Testis (tissue), 3 donors: ENCODE data around the gene MORN2. TPM values are rescaled to one million over a fixed set of nuclear protein-coding genes. Genes with fewer than 3 reads are reported as not detected.
A peak's percentile ranks its signal among the peaks of the same experiment; 100 is the strongest.

Experiments used
- DNase-seq: peaks from one replicate; pipeline ENCODE4 v3.0.0-alpha.2; 2019
- H3K27ac ChIP-seq, 2 donors: fragments of 200-600 bp; sonication (generic); one replicate each; pipeline ENCODE4 v1.5.1; 2019
- H3K27me3 ChIP-seq: fragments of 200-600 bp; sonication (generic); one replicate; pipeline ENCODE4 v1.5.1; 2019
- H3K36me3 ChIP-seq: fragments of 200-600 bp; sonication (generic); one replicate; pipeline ENCODE4 v1.5.1; 2017; ENCODE audit warnings: low read depth; ENCODE audit errors: missing control alignments
- H3K4me1 ChIP-seq: fragments of 200-600 bp; sonication (generic); one replicate; pipeline ENCODE4 v1.5.1; 2019
- H3K4me3 ChIP-seq, 2 donors: fragments of 200-600 bp; sonication (generic); one replicate each; pipeline ENCODE4 v1.5.1; 2017 to 2019
- H3K9me3 ChIP-seq: fragments of 200-600 bp; sonication (generic); one replicate; pipeline ENCODE4 v1.5.1; 2017
- CTCF ChIP-seq, 3 experiments: fragments of 450-650 bp in 2 of 3; fragments of 200-600 bp in 1 of 3; sonication (generic) in 1 of 3; IDR thresholded peaks; one replicate each; pipeline ENCODE4 v1.5.1; 2016 to 2019; ENCODE audit warnings: antibody characterized with exemption in 3 of 3, mild to moderate bottlenecking in 2 of 3, moderate library complexity in 1 of 3
- POLR2A ChIP-seq: fragments of 450-650 bp; IDR thresholded peaks from one replicate; pipeline ENCODE4 v1.6.1; 2017; ENCODE audit warnings: antibody characterized with exemption, mild to moderate bottlenecking, moderate library complexity
- WGBS, 2 donors: methylation state at CpG; one replicate each; pipeline ENCODE4 v1.1.5; 2018; 5-methylcytosine and 5-hydroxymethylcytosine counted together
- intact Hi-C: fragments of 100-400 bp; cut with DNase I; formaldehyde crosslinking; loops from one replicate; pipeline ENCODE4 v1.15.1; 2023; ENCODE audit warnings: low total_unique reads
- polyA plus RNA-seq: library from polyadenylated mRNA; stranded (reverse); fragments of 350-450 nt; fragmentation: Illumina TruSeq; extraction: RNeasy Lipid Tissue Mini Kit (QIAGEN cat#74804); gene quantifications from one replicate; pipeline ENCODE4 v1.2.3, GENCODE V29; 2014; ENCODE audit warnings: low read depth, low replicate concordance; ENCODE audit not compliant: insufficient read depth
- total RNA-seq, 2 donors: library from RNA; depleted of rRNA; stranded (reverse); fragments of >200 nt; gene quantifications; one replicate each; pipeline ENCODE4 v1.2.3, GENCODE V29; 2016

Gene MORN2
- total and polyA plus RNA-seq, 3 donors from 2014 or later: 50.5 to 279 (median 123) TPM

GRCh38 chr2:38830526-38831159 lies 45.1 kb upstream of the MORN2 start:
- Histone ChIP-seq H3K27ac (no peak overlapping the region), H3K27me3 (no peaks in the 10 kb centered on the region), H3K4me1 (no peaks in the 10 kb centered on the region), H3K36me3 (no peaks in the 10 kb centered on the region), H3K4me3 (no peak overlapping the region), H3K9me3 (no peaks in the 10 kb centered on the region)
- TF ChIP-seq POLR2A (no peak), CTCF (IDR thresholded peaks at IDR 0.05) (no peak)
- intact Hi-C loops: no loop called here
- no peak for DNase-seq
- 88 to 94% methylated on average over 6 of the region's 6 CpGs for WGBS, 2 donors

- H3K36me3 ChIP-seq: no peaks in the 10 kb centered on the region
- DNase-seq: no peak
- no peaks in the 10 kb centered on the region for H3K4me1 ChIP-seq
- H3K27me3 ChIP-seq: no peaks in the 10 kb centered on the region
- intact Hi-C loops: no loop called here
- peak in 2 of 3 experiments; percentile 9 to 15 for TF ChIP-seq CTCF (IDR thresholded peaks at IDR 0.05)
- no peak for TF ChIP-seq POLR2A
- H3K9me3 ChIP-seq: no peaks in the 10 kb centered on the region
- 43 to 67% methylated on average over 1 of the region's 1 CpG for WGBS, 2 donors
- no peak overlapping the region for H3K4me3 ChIP-seq
- H3K27ac ChIP-seq: no peak overlapping the region
These were observed 40.7 kb upstream of the MORN2 start for GRCh38 chr2:38835015-38835601.

GRCh38 chr2:38835990-38836389 lies 39.8 kb upstream of the MORN2 start:
- 62 to 69% methylated on average over 3 of the region's 3 CpGs for WGBS, 2 donors
- no peaks in the 10 kb centered on the region for H3K9me3 ChIP-seq
- intact Hi-C loops: no loop called here
- H3K27me3 ChIP-seq: no peaks in the 10 kb centered on the region
- no peak overlapping the region for H3K4me3 ChIP-seq
- DNase-seq: no peak
- no peak for TF ChIP-seq POLR2A
- no peak for TF ChIP-seq CTCF (IDR thresholded peaks at IDR 0.05)
- no peak overlapping the region for H3K27ac ChIP-seq
- no peaks in the 10 kb centered on the region for H3K36me3 ChIP-seq
- no peaks in the 10 kb centered on the region for H3K4me1 ChIP-seq

- no peaks in the 10 kb centered on the region for H3K27me3 ChIP-seq
- intact Hi-C loops: no loop called here
- no peak overlapping the region for H3K27ac ChIP-seq
- no peaks in the 10 kb centered on the region for H3K9me3 ChIP-seq
- TF ChIP-seq POLR2A: no peak
- TF ChIP-seq CTCF (IDR thresholded peaks at IDR 0.05): no peak
- no peak overlapping the region for H3K4me3 ChIP-seq
- no peaks in the 10 kb centered on the region for H3K4me1 ChIP-seq
- 90 to 92% methylated on average over 2 of the region's 2 CpGs for WGBS, 2 donors
- H3K36me3 ChIP-seq: no peaks in the 10 kb centered on the region
- DNase-seq: no peak
These were observed 39.0 kb upstream of the MORN2 start for GRCh38 chr2:38836791-38837190.

- no peaks in the 10 kb centered on the region for H3K36me3 ChIP-seq
These were observed 25.7 kb upstream of the MORN2 start for GRCh38 chr2:38850045-38850444.

More at GRCh38 chr2:38850045-38850444, 25.7 kb upstream of the MORN2 start:
- H3K27me3 ChIP-seq: no peaks in the 10 kb centered on the region
- no peak overlapping the region for H3K4me3 ChIP-seq
- H3K9me3 ChIP-seq: no peaks in the 10 kb centered on the region
- TF ChIP-seq POLR2A (no peak), CTCF (IDR thresholded peaks at IDR 0.05) (no peak)
- WGBS, 2 donors: 74 to 76% methylated on average over 3 of the region's 3 CpGs
- H3K4me1 ChIP-seq: no peaks in the 10 kb centered on the region
- no peak for DNase-seq
- no peak overlapping the region for H3K27ac ChIP-seq
- intact Hi-C loops: no loop called here
